GM20000 (cell line): ENCODE data around the gene LRP11.
"Not testable (repeated sequence)": the region's sequence is repeated elsewhere in the genome, so short reads cannot be mapped to it uniquely, and the experiment has no call there.

Experiments
- DNase-seq: peaks from one replicate; pipeline ENCODE4 v3.0.0; 2012; ENCODE audit warnings: low spot score
- CTCF ChIP-seq: IDR thresholded peaks from 2 replicates; pipeline ENCODE4 v1.5.1; 2012; ENCODE audit warnings: mild to moderate bottlenecking, control low read depth; ENCODE audit errors: extremely low read depth, missing control alignments

Gene LRP11

GRCh38 chr6:149852180-149852579 is 12.0 kb downstream of the LRP11 start:
- TF ChIP-seq CTCF: no peak
- no peak for DNase-seq

GRCh38 chr6:149851461-149852110 is 12.6 kb downstream of the LRP11 start:
- no peak for TF ChIP-seq CTCF
- DNase-seq: no peak

- not testable (repeated sequence) for DNase-seq
Observed at GRCh38 chr6:149848343-149848742, 15.8 kb downstream of the LRP11 start.

GRCh38 chr6:149847939-149848267 is 16.3 kb downstream of the LRP11 start:
- no peak for DNase-seq
- TF ChIP-seq CTCF: no peak

GRCh38 chr6:149846321-149846720 is 17.8 kb downstream of the LRP11 start:
- DNase-seq: no peak
- no peak for TF ChIP-seq CTCF

GRCh38 chr6:149845549-149845948 is 18.6 kb downstream of the LRP11 start:
- TF ChIP-seq CTCF: no peak

GRCh38 chr6:149844480-149844879 is 19.7 kb downstream of the LRP11 start:
- TF ChIP-seq CTCF: no peak

More at GRCh38 chr6:149845549-149845948, 18.6 kb downstream of the LRP11 start:
- no peak for DNase-seq

GRCh38 chr6:149844036-149844435 is 20.1 kb downstream of the LRP11 start:
- not testable (repeated sequence) for DNase-seq

More at GRCh38 chr6:149844480-149844879, 19.7 kb downstream of the LRP11 start:
- no peak for DNase-seq

GRCh38 chr6:149843051-149843633 is 21.0 kb downstream of the LRP11 start:
- TF ChIP-seq CTCF: no peak
- no peak for DNase-seq
